ENCODE data around the gene PARD3. TPM values are rescaled to one million over a fixed set of nuclear protein-coding genes. Genes with fewer than 3 reads are reported as not detected.

The PARD3 gene
- total RNA-seq, 1 donor from 2014 or later, result 22.9 TPM

DNA sequence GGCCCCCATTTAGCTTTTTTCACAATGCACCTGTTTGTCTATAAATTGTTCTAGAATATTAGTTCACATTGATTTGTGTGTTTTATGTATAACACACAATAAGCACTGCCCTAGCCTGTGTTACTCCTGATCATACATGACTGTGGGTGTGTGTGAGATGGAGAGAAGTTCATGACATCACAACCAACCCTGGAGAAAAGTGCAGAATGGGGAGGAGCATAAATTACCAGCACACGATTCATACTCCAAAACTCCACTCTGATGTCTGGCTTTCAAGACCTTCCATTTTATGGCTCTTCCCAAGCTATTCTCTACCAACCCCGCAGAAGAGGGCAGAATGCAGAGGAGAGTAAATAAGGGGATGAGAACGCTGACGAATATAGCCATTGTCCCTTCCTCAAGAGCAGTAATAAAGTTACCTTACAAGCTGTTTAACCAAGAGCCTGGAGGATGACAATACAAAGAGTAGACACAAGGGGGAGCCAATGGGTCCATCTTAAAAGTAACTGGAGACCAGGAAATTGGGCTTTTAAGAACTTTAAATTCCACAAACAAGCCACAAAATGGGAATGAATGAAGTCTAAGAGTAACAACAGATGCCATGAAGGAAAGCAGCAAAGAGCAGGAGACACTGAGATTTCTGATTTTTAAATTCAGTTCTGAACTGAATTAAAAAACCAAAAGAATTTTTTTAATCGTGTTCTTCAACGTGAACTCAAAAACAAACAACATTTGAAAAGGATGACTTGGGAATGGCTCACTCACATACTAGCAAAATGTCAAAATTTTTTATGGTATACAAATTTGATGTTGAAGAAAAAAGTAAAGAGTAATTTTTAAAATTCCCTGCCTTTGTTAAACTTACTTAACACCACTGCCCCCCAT, 159.6 kb downstream of the PARD3 start:
- Mint-ChIP-seq H3K27ac (ENCODE audit: unreplicated experiment) (no peak overlapping the region), H3K36me3 (ENCODE audit: unreplicated experiment) (no peaks in the 10 kb centered on the region), H3K9me3 (ENCODE audit: unreplicated experiment) (peaks cover 2% of the 10 kb centered on the region), H3K27me3 (ENCODE audit: unreplicated experiment) (peaks cover 3% of the 10 kb centered on the region), H3K4me3 (ENCODE audit: unreplicated experiment) (no peak overlapping the region), H3K4me1 (ENCODE audit: low read depth, unreplicated experiment) (peaks cover 31% of the 10 kb centered on the region)
- TF ChIP-seq, protein P1, sequence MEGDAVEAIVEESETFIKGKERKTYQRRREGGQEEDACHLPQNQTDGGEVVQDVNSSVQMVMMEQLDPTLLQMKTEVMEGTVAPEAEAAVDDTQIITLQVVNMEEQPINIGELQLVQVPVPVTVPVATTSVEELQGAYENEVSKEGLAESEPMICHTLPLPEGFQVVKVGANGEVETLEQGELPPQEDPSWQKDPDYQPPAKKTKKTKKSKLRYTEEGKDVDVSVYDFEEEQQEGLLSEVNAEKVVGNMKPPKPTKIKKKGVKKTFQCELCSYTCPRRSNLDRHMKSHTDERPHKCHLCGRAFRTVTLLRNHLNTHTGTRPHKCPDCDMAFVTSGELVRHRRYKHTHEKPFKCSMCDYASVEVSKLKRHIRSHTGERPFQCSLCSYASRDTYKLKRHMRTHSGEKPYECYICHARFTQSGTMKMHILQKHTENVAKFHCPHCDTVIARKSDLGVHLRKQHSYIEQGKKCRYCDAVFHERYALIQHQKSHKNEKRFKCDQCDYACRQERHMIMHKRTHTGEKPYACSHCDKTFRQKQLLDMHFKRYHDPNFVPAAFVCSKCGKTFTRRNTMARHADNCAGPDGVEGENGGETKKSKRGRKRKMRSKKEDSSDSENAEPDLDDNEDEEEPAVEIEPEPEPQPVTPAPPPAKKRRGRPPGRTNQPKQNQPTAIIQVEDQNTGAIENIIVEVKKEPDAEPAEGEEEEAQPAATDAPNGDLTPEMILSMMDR (IDR thresholded peaks at IDR 0.05; ENCODE audit: partially characterized antibody, unreplicated experiment), result peak; percentile 81
- no peak for DNase-seq

DNA sequence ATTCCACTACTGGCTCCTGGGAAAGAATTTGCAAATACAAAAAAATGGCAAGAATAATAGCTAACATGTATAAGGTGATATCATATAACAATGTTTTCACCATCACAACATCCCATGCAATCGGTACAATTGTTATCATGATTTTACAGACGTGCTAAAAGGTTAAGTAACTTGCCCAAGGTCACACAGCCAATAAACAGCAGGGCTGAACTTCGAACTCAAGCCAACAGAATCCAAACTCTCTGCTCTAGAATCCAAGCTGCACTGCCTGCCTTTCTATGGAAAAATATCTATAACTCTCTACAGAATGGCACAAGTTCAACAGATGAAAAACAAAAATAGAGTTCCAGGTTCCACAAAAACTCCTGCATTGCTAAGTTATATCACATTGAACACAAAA, 160.9 kb downstream of the PARD3 start:
- DNase-seq, result no peak
- Mint-ChIP-seq H3K4me1 (ENCODE audit: low read depth, unreplicated experiment) (peaks cover 29% of the 10 kb centered on the region), H3K27ac (ENCODE audit: unreplicated experiment) (no peak overlapping the region)

DNA sequence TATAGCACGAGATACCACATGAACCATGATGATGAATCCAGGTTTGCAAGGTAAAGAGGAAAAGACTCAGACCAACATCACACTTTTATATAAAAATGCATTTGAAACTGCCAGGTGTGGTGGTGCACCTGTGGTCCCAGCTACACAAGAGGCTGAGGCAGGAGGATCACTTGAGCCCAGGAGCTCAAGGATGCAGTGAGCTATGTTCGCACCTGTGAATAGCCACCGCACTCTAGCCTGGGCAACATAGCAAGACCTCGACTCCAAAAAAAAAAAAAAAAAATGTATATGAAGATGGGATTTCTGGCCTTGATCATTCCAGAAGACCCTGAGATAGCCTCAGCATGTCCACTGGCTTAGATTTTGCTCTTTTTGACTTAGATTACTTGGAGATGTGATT, 161.6 kb downstream of the PARD3 start:
- Mint-ChIP-seq H3K4me1 (ENCODE audit: low read depth, unreplicated experiment) (peaks cover 32% of the 10 kb centered on the region), H3K27me3 (ENCODE audit: unreplicated experiment) (peaks cover 5% of the 10 kb centered on the region), H3K27ac (ENCODE audit: unreplicated experiment) (no peak overlapping the region), H3K9me3 (ENCODE audit: unreplicated experiment) (peaks cover 1% of the 10 kb centered on the region), H3K4me3 (ENCODE audit: unreplicated experiment) (no peak overlapping the region), H3K36me3 (ENCODE audit: unreplicated experiment) (no peaks in the 10 kb centered on the region)
- no peak for DNase-seq
- TF ChIP-seq, protein P1 (IDR thresholded peaks at IDR 0.05; ENCODE audit: partially characterized antibody, unreplicated experiment), result no peak

More for the DNA sequence above, 160.9 kb downstream of the PARD3 start:
- no peaks in the 10 kb centered on the region for H3K36me3 Mint-ChIP-seq (ENCODE audit: unreplicated experiment)
- peaks cover 3% of the 10 kb centered on the region for H3K27me3 Mint-ChIP-seq (ENCODE audit: unreplicated experiment)
- H3K4me3 Mint-ChIP-seq (ENCODE audit: unreplicated experiment), result no peak overlapping the region
- peaks cover 2% of the 10 kb centered on the region for H3K9me3 Mint-ChIP-seq (ENCODE audit: unreplicated experiment)
- TF ChIP-seq, protein P1 (IDR thresholded peaks at IDR 0.05; ENCODE audit: partially characterized antibody, unreplicated experiment), result no peak

DNA sequence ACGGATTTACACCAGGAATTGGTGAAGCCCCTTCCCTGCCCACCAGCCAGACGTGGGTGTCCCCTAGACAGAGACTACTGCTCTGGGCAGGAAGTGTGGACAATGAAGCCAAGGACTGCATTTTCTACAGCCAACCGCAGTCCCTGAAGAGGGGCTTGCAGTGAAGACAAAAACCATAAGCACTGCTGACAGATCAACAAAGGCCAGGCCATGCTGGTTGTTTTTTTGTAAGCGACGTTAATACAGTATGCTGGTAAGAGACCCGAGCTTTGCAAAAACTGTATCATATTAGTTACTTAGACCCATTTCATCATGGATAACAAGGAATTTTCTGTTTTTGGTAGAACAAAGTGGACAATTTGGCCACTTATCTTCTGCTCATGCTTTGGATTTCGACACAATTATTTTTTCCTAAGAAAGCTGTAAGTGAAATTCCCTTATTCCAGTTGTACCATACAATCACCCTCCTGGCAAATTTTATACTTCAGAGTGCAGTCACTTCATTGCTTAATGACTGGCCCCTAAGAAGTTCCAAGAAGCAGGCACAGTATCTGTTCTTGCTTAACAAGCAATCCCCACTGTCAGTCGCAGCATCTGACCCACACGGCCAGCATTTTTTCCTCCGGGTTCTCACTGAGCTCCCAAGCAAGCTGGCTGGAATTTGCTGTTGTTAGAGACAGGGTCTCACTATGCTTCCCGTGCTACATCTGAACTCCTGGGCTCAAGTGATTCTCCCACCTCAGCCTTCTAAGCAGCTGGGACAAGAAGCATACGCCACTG, 163.5 kb downstream of the PARD3 start:
- H3K27me3 Mint-ChIP-seq (ENCODE audit: unreplicated experiment), result peaks cover 5% of the 10 kb centered on the region
- TF ChIP-seq, protein P1 (IDR thresholded peaks at IDR 0.05; ENCODE audit: partially characterized antibody, unreplicated experiment), result no peak
- no peak overlapping the region for H3K4me3 Mint-ChIP-seq (ENCODE audit: unreplicated experiment)
- H3K4me1 Mint-ChIP-seq (ENCODE audit: low read depth, unreplicated experiment), result peaks cover 33% of the 10 kb centered on the region
- H3K27ac Mint-ChIP-seq (ENCODE audit: unreplicated experiment), result no peak overlapping the region
- H3K36me3 Mint-ChIP-seq (ENCODE audit: unreplicated experiment), result no peaks in the 10 kb centered on the region
- no peaks in the 10 kb centered on the region for H3K9me3 Mint-ChIP-seq (ENCODE audit: unreplicated experiment)
- no peak for DNase-seq
